GM12878 (cell line): ENCODE data around the gene ACVR1B. TPM values are rescaled to one million over a fixed set of nuclear protein-coding genes. Genes with fewer than 3 reads are reported as not detected.

Experiments
- ATAC-seq: fragments of 200-7000 bp; cut with Tn5 transposase; 3 replicates; pipeline ENCODE4 v1.9.1; 2020; ENCODE audit warnings: mild to moderate bottlenecking, moderate library complexity
- BruUV-seq: library from RNA; stranded (reverse); fragments of 400-500 nt; replicated peaks from 2 replicates; lab custom pipeline; 2021; lab: Mats Ljungman, UMichigan
- CTCF ChIA-PET: fragments of 300-600 bp; sonication (Branson Sonifier 250); formaldehyde crosslinking; extraction: SDS; loops from one replicate; lab custom pipeline; 2021; ENCODE audit warnings: inconsistent platforms; lab: Yijun Ruan, JAX
- POLR2A ChIA-PET: fragments of 350-600 bp; formaldehyde crosslinking; extraction: SDS; loops from one replicate; lab custom pipeline; 2021; ENCODE audit warnings: inconsistent platforms; lab: Charles Lee
- RAD21 ChIA-PET: fragments of 300-600 bp; sonication (Branson Sonifier 250); formaldehyde crosslinking; loops from one replicate; lab custom pipeline; 2023; ENCODE audit warnings: antibody characterized with exemption; ENCODE audit not compliant: unreplicated experiment; lab: Charles Lee
- SMC1A ChIA-PET: fragments of 300-600 bp; sonication (Branson Sonifier 250); formaldehyde crosslinking; loops from one replicate; lab custom pipeline; 2023; ENCODE audit not compliant: unreplicated experiment, uncharacterized antibody; lab: Charles Lee
- DNase-seq: peaks from one replicate; pipeline ENCODE4 v3.0.0-alpha.2; 2011; ENCODE audit warnings: low read depth, low spot score
- FAIRE-seq: peaks from 3 replicates; lab custom pipeline; 2011; peaks lifted over from hg19 to GRCh38; lab: Jason Lieb, UNC
- H2AFZ ChIP-seq: 2 replicates; pipeline ENCODE4 v1.6.0; 2011; ENCODE audit warnings: low read depth, low read length, control low read depth; ENCODE audit not compliant: control insufficient read depth
- H3K27ac ChIP-seq: 2 replicates; pipeline ENCODE4 v1.5.1; 2011; ENCODE audit warnings: control low read depth; ENCODE audit not compliant: control insufficient read depth, insufficient read depth
- H3K27me3 ChIP-seq, 2 experiments: replicated peaks in 1 of 2; 2 replicates each; pipeline versions ENCODE4 v1.6.0 to v1.6.1; 2011; ENCODE audit warnings: low read length in 1 of 2; ENCODE audit not compliant: control insufficient read depth in 2 of 2, insufficient read depth in 2 of 2
- H3K36me3 ChIP-seq, 2 experiments: 2 replicates each; pipeline ENCODE4 v1.5.1; 2011; ENCODE audit warnings: low read length in 1 of 2; ENCODE audit not compliant: control insufficient read depth in 2 of 2, insufficient read depth in 2 of 2
- H3K4me1 ChIP-seq: 2 replicates; pipeline ENCODE4 v1.6.1; 2011; ENCODE audit warnings: mild to moderate bottlenecking, low read length, moderate library complexity, mixed read lengths; ENCODE audit not compliant: control insufficient read depth, insufficient read depth
- H3K4me2 ChIP-seq: 2 replicates; pipeline ENCODE4 v1.6.0; 2011; ENCODE audit warnings: control low read depth; ENCODE audit not compliant: control insufficient read depth, insufficient read depth
- H3K4me3 ChIP-seq: fragments of 200-600 bp; sonication (generic); 2 replicates; pipeline ENCODE4 v1.5.1; 2016
- H3K79me2 ChIP-seq: 2 replicates; pipeline ENCODE4 v1.6.0; 2011; ENCODE audit warnings: low read length; ENCODE audit not compliant: control insufficient read depth, insufficient read depth
- H3K9ac ChIP-seq: 2 replicates; pipeline ENCODE4 v1.8.0; 2011; ENCODE audit warnings: low read length, control low read depth, mixed read lengths; ENCODE audit not compliant: control insufficient read depth, insufficient read depth
- H3K9me3 ChIP-seq: replicated peaks from 3 replicates; pipeline ENCODE4 v1.5.1; 2011; ENCODE audit warnings: mild to moderate bottlenecking, low read length; ENCODE audit not compliant: control insufficient read depth, insufficient read depth
- H4K20me1 ChIP-seq: 2 replicates; pipeline ENCODE4 v1.6.0; 2011; ENCODE audit not compliant: control insufficient read depth, insufficient read depth
- ATF3 ChIP-seq: IDR thresholded peaks from 2 replicates; pipeline ENCODE4 v1.6.1; 2011; ENCODE audit warnings: low read depth, mild to moderate bottlenecking, low read length, moderate library complexity, borderline replicate concordance; ENCODE audit errors: extremely low read depth
- CBX3 ChIP-seq: fragments of 200-600 bp; sonication (generic); IDR thresholded peaks from 2 replicates; pipeline ENCODE4 v1.6.1; 2016; ENCODE audit warnings: low read depth, borderline replicate concordance
- CEBPB ChIP-seq, 2 experiments: fragments of 150-350 bp in 1 of 2; IDR thresholded peaks; 2 replicates each; pipeline ENCODE4 v1.6.1; 2012 to 2014; ENCODE audit warnings: low read depth in 2 of 2, low read length in 2 of 2, borderline replicate concordance in 1 of 2, inconsistent platforms in 1 of 2
- ELK1 ChIP-seq: IDR thresholded peaks from 2 replicates; pipeline ENCODE4 v1.6.1; 2012; ENCODE audit warnings: low read depth, low read length, improper control_type of control experiment
- MEF2B ChIP-seq: fragments of 450-650 bp; IDR thresholded peaks from 2 replicates; pipeline ENCODE4 v1.6.1; 2018; ENCODE audit warnings: mild to moderate bottlenecking, moderate library complexity; ENCODE audit not compliant: partially characterized antibody, poor library complexity, severe bottlenecking
- MYB ChIP-seq: fragments of 150-350 bp; IDR thresholded peaks from 2 replicates; pipeline ENCODE4 v1.6.1; 2014; ENCODE audit warnings: mild to moderate bottlenecking, low read depth, low read length, borderline replicate concordance
- PKNOX1 ChIP-seq: fragments of 450-650 bp; IDR thresholded peaks from 2 replicates; pipeline ENCODE4 v1.6.1; 2016; ENCODE audit warnings: mild to moderate bottlenecking
- SMAD1 ChIP-seq: fragments of 450-650 bp; IDR thresholded peaks from 2 replicates; pipeline ENCODE4 v1.6.1; 2018; ENCODE audit warnings: mild to moderate bottlenecking, low read depth; ENCODE audit not compliant: partially characterized antibody
- STAT3 ChIP-seq: IDR thresholded peaks from 2 replicates; pipeline ENCODE4 v1.6.1; 2011; ENCODE audit warnings: low read depth, low read length, improper control_type of control experiment
- SUPT20H ChIP-seq: IDR thresholded peaks from 2 replicates; pipeline ENCODE4 v1.6.1; 2011; ENCODE audit warnings: low read depth, mild to moderate bottlenecking, low read length, moderate library complexity, borderline replicate concordance; ENCODE audit not compliant: control insufficient read depth
- TCF7 ChIP-seq: IDR thresholded peaks from 2 replicates; pipeline ENCODE4 v1.6.1; 2014; ENCODE audit warnings: antibody characterized with exemption, borderline replicate concordance
- WGBS: methylation state at CpG from one replicate; pipeline ENCODE4 v1.1.6; 2016; ENCODE audit warnings: low lambda C conversion rate; ENCODE audit not compliant: insufficient replicate concordance, insufficient coverage; ENCODE audit errors: missing lambda C conversion rate; 5-methylcytosine and 5-hydroxymethylcytosine counted together
- in situ Hi-C: fragments of 300-500 bp; cut with MboI; formaldehyde crosslinking; loops from 9 replicates; pipeline ENCODE4 v1.14.3; 2018; ENCODE audit warnings: mixed read lengths
- intact Hi-C: fragments of 100-400 bp; cut with micrococcal nuclease; formaldehyde crosslinking; loops from one replicate; pipeline ENCODE4 v1.14.2; 2022; ENCODE audit not compliant: unreplicated experiment
- polyA plus RNA-seq, 11 experiments: library from polyadenylated mRNA; depleted of rRNA in 4 of 11; unstranded in 6 of 11; stranded (reverse) in 5 of 11; fragments of >200 nt; fragmentation: Nextera tagmentation in 4 of 11; fragmentation: Illumina TruSeq in 1 of 11; extraction: Ambion mirVana in 4 of 11; extraction: Trizol in 1 of 11; gene quantifications; 1 replicate in 1 of 11; 2 replicates in 10 of 11; pipeline versions ENCODE4 v1.2.1 to v1.2.3, GENCODE V29; 2011 to 2016; ENCODE audit warnings: inconsistent platforms in 2 of 11, missing spikeins in 2 of 11, low read depth in 1 of 11
- total RNA-seq, 4 experiments: library from RNA; depleted of rRNA in 3 of 4; stranded (reverse); fragments of >200 nt in 3 of 4; fragmentation: Illumina TruSeq in 1 of 4; extraction: Trizol in 1 of 4; gene quantifications; 2 replicates each; pipeline versions ENCODE4 v1.2.1 to v1.2.3, GENCODE V29; 2013 to 2021

The ACVR1B gene
- total and polyA plus RNA-seq, 10 of the 15 experiments (the other 5 are each of a cell fraction or from before 2014, with no cell fraction given) = 0.02 to 0.69 (median 0.16) TPM; not detected in 2

GRCh38 chr12:51901881-51902280 lies 49.6 kb upstream of the ACVR1B start:
- RAD21 ChIA-PET = no interaction called here
- Histone ChIP-seq H4K20me1 (no peaks in the 10 kb centered on the region), H3K9ac (no peak overlapping the region), H3K4me3 (no peak overlapping the region), H2AFZ (no peak overlapping the region), H3K27me3 (peaks cover 3% of the 10 kb centered on the region in 2 experiments; a peak in 3 of 4 replicates), H3K36me3 (no peaks in the 10 kb centered on the region), H3K9me3 (no peaks in the 10 kb centered on the region), H3K27ac (no peak overlapping the region), H3K4me2 (no peak overlapping the region), H3K4me1 (no peaks in the 10 kb centered on the region), H3K79me2 (no peaks in the 10 kb centered on the region)
- CTCF ChIA-PET = no interaction called here
- POLR2A ChIA-PET = no interaction called here
- SMC1A ChIA-PET = interaction anchor here (0.6 kb wide), 1 partner anchor 360 kb away, joined by 3 read pairs; no protein-coding TSS in a partner anchor
- 84% methylated on average over 10 of the region's 11 CpGs for WGBS
- in situ Hi-C loops (no loop called here), intact Hi-C loops (no loop called here)
- ATAC-seq (no peak), FAIRE-seq (no peak), DNase-seq (no peak)
- TF ChIP-seq MYB = no peak
- no peak for TF ChIP-seq SUPT20H
- TF ChIP-seq PKNOX1 = no peak
- no peak for TF ChIP-seq STAT3
- no peak for TF ChIP-seq MEF2B
- TF ChIP-seq TCF7 = no peak
- no peak for TF ChIP-seq ATF3
- TF ChIP-seq CBX3 = no peak
- TF ChIP-seq ELK1 = no peak
- TF ChIP-seq SMAD1 = no peak
- no peak for TF ChIP-seq CEBPB (IDR thresholded peaks at IDR 0.05; ENCODE audit: borderline replicate concordance in 1 of 2, low read depth in 2 of 2, low read length in 2 of 2)
- BruUV-seq = no TSS peak
